ENCODE measurements around the gene GNRH2.
A peak's percentile ranks its signal among the peaks of the same experiment; 100 is the strongest.
"Not testable (repeated sequence)": the region's sequence is repeated elsewhere in the genome, so short reads cannot be mapped to it uniquely, and the experiment has no call there.

GNRH2 gene

DNA sequence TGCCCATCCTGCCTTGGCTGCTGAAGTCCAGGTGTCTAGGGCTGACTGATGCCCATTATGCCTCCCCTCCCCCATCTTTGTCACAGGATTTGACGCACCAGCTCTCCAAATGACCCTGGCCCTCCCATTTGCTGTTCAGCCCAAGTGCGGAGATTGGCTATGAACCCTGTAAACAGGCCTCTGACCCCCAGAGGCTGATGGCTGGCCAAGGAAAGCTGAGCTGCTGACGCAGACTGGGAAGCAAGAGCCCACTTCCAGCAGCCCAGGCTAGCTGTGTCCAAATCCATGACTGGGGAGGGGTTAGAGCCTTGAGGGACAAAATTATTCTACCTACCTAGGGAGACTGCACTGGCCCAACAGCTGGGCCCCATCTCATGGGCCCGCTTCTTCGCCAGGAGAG is 797 bp upstream of the GNRH2 start:
- no peak for DNase-seq (ENCODE audit: low spot score)

DNA sequence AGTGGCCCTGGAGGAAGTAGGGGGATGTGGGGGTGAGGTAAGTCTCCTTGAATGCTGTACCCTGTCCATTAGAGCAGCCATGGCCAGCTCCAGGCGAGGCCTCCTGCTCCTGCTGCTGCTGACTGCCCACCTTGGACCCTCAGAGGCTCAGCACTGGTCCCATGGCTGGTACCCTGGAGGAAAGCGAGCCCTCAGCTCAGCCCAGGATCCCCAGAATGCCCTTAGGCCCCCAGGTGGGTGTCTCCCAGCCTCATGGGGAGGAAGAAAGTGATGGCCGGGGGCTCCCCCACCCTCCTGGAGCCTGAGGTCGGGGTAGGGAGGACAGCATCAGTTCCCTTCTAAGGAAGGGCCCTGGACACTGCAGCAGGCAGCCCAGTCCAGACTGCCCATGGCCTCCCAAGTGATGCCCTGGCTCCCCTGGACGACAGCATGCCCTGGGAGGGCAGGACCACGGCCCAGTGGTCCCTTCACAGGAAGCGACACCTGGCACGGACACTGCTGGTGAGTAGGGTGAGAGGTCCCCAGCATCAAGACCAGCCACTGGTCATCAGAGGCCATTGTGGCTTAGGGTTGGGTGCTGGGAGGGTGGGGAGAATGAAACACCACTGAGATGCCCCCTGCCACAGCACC is 1.0 kb downstream of the GNRH2 start:
- no peak for DNase-seq (ENCODE audit: low spot score)

DNA sequence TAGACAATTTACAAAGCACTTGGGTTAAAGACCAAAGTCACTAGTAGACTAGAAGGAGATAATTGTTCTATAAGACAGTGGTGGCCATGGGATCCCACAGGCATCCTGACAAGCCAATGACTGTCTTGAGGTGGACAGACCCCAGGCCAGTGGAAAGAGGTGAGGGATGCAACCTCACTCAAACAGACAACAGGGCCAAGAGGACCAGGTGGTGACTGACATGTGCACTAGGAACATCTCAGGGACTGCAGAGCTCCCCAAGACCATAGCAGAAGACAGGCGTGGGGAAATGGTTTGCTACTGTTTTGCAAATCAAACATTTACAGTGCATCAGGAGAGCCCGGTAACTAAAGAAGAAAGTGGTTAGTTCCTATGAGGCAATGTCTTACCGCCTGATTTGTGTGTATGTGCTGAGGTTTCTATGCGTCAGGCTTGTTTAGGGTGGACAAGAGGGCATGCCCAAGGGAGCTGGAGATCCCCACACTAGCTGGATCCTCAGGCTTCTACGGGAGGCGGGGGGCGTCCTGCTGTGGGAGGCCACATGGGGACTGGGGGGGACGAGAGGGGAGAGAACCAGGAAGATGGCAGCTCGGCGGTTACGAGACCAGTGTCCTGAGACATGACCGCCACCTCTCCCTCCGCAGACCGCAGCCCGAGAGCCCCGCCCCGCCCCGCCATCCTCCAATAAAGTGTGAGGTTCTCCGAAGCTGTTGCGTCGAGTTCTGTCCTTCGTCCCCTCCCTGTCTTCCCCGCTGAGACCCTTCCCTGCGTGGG is 1.8 kb downstream of the GNRH2 start:
- peak; percentile 56 for DNase-seq (ENCODE audit: low spot score)

DNA sequence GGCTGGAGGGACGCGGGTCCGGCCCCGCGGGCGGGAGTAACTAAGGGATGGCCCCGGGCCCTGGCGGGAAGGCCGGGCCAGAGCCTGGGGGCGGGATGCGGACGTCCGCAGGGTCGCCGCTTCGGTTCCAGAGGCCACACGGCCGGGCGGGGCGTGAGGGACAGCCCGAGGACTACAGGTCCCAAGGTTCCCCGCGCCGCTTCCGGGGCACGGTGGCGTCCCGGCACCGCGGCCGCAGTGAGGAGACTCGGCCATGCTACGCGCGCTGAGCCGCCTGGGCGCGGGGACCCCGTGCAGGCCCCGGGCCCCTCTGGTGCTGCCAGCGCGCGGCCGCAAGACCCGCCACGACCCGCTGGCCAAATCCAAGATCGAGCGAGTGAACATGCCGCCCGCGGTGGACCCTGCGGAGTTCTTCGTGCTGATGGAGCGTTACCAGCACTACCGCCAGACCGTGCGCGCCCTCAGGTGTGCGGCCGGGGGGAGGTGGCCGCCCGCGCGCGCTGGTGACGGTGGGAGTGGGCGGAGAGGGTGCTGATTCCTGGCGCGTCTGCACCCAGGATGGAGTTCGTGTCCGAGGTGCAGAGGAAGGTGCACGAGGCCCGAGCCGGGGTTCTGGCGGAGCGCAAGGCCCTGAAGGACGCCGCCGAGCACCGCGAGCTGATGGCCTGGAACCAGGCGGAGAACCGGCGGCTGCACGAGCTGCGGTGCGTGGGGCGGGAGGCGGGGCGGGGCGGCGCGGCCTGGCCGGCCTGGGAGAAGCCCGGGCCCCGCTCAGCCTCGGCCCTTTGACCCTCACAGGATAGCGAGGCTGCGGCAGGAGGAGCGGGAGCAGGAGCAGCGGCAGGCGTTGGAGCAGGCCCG is 2.6 kb downstream of the GNRH2 start, which contains the start of gene MRPS26:
MRPS26 (plus strand) TSS at position 237 of the 861 bp plus-strand sequence; CDS start at position 254, 17 bp downstream.
- peak; percentile 86 for DNase-seq (ENCODE audit: low spot score)

DNA sequence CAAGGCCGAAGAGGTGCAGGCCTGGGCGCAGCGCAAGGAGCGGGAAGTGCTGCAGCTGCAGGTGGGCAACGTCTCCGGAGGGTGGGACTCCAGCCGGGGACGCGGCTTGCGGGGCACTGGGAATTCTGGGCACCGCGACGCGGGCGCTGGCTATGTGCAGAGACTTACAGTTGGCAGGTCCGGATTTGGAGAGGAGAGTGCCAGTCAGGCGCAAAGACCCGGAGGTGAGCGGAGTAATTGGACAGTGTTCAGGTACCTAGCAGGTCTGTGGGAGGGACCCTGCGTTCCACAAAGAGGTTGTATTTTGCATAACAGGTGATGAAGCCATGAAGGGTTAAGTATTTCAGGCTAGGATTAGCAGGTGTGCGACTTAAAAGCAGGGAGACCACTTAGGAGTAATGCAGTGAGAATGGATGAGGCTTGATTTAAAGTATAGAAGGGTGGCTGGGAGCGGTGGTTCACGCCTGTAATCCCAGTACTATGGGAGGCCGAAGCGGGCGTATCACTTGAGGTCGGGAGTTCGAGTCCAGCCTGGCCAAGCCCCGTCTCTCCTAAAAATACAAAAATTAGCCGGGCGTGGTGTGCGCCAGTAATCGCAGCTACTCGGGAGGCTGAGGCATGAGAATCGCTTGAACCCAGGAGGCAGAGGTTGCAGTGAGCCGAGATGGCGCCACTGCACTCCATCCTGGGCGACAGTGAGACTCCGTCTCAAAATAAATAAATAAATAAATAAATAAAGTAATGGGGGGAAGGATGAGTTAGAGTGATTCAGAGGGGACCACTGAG is 3.4 kb downstream of the GNRH2 start:
- DNase-seq (ENCODE audit: low spot score) = no peak

DNA sequence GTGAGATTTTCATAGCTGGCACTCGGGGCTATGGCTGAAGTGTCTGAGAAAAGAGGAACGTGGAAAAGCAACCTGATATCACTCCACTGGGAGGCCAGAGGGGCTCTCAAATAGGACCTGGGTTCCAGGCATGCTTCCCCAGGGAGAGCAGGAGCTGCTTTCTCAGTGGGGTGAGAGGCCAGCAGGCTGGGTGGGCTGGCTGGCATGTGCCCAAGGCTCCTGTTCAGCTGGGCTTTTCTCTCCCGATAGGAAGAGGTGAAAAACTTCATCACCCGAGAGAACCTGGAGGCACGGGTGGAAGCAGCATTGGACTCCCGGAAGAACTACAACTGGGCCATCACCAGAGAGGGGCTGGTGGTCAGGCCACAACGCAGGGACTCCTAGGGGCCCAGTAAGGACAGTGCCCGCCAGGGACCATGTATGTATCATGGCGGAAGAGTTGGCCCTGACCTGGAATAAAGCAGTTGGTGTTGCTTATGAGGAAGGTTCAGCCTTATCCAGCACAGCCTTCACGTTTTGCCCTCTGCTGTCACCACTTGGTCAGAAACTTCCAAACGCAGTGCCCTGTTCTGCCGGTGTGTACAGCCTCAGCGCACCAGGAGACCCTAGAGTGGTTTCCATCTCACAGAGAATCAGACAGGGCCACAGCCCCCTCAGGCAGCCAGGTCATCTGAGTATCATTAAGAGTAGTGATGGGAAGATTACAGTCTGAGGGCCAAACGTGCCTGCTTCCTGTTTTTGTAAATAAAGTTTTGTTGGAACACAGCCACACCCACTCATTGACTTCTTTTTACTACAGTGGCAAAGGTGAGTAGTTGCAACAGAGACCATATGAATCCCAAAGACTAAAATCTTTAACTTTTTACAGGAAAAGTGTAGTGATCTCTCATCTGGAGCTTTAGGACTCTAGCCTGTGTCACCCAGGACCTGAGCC is 4.3 kb downstream of the GNRH2 start:
- DNase-seq (ENCODE audit: low spot score) = no peak

DNA sequence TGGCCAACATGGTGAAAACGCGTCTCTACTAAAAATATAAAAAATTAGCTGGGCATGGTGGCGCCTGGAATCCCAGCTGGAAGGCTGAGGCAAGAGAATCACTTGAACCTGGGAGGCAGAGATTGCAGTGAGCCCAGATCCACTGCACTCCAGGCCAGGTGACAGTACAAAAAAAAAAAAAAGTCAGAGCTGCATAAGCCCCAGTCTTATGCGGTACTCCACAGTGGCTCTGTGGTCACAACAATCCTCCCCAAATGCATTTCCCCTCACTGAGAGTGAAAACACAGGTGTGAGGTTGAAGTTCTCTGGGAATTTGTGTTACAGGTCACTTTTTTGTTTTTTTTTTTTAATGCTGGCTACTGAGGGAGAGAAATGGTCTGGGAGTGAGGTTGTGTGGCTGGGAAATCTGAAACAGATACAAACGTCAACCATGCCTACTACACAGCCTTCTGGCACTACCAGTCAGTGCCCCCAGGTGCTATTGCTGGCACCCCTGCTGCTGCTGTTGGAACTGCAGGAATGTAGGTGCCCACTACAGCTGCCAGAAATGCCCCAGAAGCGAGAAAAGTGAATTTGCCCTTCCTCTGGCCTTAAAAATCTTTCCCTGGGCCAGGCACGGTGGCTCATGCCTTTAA is 8.1 kb downstream of the GNRH2 start:
- peak; percentile 36 for DNase-seq (ENCODE audit: low spot score)

DNA sequence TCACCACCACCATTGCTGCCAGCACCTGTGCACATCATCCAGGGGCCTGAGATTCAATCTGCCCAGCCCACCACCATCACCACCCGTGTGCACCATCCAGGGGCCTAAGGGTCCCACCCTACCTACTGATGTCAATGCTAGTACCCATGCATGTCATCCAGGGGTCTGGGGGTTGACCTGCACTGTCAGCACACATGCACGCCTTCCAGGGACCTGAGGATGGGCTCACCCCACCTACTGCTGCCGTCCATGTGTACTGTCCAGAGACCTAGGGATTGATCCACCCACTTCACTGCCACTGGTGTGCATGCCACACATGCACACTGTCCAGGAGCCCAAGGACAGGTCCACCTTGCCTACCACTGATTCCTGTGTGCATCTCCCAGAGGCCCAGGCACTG is 16.1 kb downstream of the GNRH2 start:
- DNase-seq (ENCODE audit: low spot score) = no peak

DNA sequence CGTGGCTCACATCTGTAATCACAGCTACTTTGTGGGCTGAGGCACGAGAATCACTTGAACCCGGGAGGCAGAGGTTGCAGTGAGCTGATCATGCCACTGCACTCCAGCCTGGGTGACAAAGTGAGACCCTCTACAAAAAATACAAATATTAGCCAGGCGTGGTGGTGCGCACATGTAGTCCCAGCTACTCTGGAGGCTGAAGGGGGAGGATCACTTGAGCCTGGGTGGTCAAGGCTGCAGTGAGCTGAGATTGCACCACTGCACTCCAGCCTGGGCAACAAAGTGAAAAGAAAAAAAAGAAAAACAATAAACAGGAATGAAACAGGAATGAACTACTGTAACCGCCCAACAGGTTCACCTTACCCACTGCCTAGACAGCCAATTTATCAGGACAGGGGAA is 20.7 kb downstream of the GNRH2 start:
- not testable (repeated sequence) for DNase-seq (ENCODE audit: low spot score)

DNA sequence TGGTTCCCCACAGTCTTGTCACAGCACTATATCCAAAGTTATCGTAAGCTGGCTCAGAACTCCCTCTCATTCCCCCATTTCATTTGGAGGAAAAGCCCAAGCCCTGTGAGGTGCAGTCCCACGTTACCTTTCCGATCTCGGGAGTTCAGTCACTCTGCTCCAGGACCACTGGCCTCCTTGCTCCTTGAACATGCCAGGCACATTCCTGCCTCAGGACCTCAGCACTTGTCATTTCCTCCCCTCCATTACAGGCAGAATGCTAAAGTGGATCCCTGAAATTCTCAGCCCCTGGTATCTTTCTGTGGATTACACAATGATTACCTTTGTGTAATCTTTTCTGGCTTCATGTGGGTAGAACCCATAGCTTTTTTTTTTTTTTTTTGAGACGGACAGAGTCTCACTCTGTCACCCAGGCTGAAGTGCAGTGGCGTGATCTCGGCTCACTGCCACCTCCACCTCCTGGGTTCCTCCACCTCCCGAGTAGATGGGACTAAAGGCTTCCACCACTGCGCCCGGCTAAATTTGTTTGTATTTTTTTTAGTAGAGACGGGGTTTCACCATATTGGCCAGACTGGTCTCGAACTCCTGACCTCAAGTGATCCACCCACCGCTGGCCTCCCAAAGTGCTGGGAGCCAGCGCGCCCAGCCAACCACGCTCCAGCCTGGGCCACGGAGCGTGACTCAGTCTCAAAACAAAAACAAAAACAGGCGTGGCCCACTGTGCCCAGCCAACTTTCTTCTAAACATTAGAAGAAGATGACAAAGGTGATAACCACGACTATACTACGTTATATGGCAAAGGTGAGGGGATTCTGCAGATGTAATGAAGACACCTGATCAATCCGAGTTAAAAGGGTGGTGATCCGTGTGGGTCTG is 24.0 kb downstream of the GNRH2 start:
- no peak for DNase-seq (ENCODE audit: low spot score)

DNA sequence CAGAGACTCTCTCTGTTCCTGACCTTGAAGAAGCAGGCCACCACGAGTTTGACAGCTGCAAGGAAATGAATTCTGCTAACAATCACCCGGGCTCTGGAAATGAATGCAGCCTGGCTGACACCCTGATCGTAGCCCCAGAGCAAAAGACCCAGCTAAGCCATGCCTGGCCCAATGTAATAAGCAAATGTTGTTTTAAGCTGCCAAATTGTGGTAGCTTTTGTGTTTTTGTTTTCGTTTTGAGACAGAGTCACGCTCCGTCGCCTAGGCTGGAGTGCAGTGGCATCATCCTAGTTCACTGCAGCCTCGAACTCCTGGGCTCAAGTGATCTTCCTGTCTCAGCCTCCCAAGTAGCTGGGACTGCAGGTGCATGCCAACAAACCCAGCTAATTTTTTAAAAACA is 24.7 kb downstream of the GNRH2 start:
- DNase-seq (ENCODE audit: low spot score) = no peak

DNA sequence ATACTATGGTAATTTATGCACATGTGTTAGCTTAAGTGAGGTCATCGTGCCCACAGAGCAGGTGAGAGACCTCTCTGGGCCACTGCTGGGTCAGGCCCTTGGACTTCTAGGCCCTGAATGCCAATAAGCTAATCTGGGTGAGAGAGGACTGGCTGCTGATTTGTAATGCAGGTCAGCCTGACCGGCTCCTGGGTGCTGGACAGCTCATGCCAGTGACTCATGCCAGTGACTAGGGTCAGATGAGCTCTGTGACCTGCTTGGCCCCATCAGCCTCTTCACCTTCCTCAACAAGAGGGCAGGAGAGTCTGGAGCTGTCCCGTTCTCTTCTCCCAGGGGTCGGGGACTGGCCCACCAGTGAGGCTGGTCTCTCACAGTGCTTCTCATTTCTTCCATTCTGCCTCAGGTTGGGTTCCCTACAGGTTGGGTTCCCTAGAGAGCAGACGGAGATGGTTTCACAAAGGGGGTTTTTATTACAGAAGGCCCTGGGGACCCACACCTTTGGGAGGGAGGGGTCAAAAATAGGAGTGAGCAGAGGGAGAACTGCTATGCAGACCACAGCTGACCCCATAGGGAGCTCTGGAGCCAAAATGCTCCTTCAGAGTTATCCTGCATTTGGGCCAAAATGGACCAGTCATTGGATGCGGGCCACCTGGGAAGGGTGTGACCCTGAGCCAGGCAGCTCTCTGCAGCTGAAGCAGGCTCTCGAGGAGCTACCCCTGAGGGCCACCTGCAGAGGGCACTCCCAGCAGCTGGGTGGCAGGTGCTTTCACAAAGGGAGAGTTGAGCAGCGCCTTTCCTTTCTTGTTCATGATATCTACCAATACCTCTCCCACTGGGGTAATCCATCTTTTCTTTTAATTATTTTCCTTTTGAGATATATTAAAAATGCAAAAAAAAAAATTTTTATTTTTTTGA is 25.8 kb downstream of the GNRH2 start:
- peak; percentile 43 for DNase-seq (ENCODE audit: low spot score)

DNA sequence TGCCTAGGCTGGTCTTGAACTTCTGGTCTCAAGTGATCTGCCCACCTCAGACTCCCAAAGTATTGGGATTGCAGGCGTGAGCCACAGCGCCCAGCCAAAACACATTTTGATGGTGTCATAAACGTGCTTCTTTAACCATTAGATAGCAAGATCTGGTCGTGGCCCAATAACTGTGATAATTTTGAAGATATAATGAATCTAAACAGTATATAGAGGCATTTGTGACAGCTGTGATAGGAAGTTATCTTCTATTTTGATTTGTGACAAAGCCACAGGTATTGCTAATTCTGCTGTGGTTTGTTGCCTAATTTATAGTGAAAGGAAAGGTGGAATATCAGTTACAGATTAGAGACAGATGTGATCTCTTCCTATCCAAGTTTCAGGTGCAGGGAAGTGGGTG is 27.3 kb downstream of the GNRH2 start:
- no peak for DNase-seq (ENCODE audit: low spot score)

DNA sequence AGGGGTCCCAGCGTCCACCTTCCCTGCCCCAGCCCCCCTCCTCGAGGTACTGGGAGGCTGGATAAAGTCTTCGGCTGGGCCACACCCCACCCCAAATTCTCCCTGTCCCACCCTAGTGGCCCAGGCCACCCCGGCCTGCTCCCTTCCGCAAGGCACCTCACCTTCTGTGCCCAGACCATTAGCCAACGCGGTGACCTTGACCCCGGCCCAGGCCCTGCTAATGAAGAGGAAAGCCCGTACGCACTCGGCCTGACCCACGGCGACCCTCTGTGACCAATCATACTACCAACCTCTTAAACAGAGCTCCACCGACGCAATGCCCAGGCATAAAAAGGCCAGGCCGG is 27.8 kb downstream of the GNRH2 start:
- no peak for DNase-seq (ENCODE audit: low spot score)

DNA sequence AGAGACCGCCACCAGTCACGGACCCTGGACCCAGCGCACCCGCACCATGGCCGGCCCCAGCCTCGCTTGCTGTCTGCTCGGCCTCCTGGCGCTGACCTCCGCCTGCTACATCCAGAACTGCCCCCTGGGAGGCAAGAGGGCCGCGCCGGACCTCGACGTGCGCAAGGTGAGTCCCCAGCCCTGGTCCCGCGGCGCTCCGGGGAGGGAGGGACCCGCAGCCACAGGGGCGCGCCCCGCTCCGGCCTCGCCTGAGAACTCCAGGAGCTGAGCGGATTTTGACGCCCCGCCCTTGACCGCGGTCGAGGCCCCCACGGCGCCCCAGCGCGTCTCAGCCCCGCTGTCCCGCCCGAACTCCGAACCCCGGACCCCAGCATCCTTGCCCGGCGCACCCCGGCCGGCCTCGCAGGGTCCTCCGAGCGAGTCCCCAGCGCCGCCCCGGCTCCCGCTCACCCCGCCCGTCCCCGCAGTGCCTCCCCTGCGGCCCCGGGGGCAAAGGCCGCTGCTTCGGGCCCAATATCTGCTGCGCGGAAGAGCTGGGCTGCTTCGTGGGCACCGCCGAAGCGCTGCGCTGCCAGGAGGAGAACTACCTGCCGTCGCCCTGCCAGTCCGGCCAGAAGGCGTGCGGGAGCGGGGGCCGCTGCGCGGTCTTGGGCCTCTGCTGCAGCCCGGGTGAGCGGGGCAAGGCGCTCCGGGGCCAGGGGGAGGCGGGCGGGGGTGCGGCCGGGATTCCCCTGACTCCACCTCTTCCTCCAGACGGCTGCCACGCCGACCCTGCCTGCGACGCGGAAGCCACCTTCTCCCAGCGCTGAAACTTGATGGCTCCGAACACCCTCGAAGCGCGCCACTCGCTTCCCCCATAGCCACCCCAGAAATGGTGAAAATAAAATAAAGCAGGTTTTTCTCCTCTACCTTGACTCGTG is 28.4 kb downstream of the GNRH2 start, which contains the start of gene OXT:
OXT (plus strand) TSS at position 11 of the 920 bp plus-strand sequence; CDS start at position 47, 36 bp downstream.
- DNase-seq (ENCODE audit: low spot score) = no peak

DNA sequence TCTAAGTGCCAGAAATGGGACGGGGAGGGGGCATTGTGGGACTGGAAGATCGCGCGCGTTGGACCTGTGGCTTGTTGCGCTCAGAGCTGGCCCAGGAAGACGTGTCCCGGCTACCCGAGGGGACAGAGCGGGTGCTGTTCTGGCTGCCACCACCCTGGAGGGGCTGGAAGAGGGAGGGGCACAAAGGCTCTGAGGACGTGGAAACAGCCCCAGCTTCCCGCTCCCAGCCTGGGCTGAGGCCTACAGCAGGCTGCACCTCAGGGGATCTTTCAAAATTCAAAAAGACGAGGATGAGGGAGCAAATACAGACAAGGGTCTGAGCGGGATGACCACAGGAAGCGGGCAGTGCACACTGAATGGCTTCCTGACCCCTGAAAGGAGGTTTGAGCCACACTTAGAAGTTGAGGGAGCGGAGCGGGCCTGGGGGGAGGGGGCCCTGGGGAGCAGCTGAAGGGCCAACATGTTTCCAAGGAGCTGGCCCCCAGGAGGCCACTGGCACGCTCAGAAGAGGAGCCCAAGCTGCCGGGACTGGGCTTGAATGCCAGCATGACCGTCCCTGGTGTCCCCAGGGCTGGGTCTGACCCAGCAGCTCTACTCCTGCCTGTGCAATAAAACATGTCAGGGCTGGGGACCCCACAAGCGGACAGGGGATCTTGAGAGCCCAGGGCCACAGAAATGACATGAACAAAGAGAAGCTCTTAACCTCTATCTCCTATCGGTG is 29.3 kb downstream of the GNRH2 start:
- no peak for DNase-seq (ENCODE audit: low spot score)

All from NAMALWA (cell line).